ENCODE measurements around the gene WDR1.
A peak's percentile ranks its signal among the peaks of the same experiment; 100 is the strongest.

The WDR1 gene

DNA sequence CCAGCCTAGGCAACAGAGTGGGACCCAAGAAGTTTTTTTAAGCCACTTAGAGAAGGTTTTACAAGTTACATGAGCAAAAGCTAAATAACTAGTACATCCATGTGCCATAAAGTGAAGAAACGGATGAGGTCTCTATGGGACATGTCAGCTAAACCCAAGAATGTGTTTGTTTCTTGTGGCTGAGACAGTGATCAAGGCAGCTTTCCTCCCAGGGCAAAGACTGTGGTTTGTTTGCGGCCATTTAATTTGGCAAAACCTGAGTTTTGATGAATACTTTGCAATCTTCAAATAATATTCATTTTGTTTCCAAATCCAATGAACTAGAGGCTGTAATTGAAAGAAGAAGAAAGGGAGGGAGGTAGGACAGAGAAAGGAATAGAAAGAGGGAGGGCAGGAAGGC, 50.4 kb downstream of the WDR1 start:
- no peak for DNase-seq (ENCODE audit: low read depth)

DNA sequence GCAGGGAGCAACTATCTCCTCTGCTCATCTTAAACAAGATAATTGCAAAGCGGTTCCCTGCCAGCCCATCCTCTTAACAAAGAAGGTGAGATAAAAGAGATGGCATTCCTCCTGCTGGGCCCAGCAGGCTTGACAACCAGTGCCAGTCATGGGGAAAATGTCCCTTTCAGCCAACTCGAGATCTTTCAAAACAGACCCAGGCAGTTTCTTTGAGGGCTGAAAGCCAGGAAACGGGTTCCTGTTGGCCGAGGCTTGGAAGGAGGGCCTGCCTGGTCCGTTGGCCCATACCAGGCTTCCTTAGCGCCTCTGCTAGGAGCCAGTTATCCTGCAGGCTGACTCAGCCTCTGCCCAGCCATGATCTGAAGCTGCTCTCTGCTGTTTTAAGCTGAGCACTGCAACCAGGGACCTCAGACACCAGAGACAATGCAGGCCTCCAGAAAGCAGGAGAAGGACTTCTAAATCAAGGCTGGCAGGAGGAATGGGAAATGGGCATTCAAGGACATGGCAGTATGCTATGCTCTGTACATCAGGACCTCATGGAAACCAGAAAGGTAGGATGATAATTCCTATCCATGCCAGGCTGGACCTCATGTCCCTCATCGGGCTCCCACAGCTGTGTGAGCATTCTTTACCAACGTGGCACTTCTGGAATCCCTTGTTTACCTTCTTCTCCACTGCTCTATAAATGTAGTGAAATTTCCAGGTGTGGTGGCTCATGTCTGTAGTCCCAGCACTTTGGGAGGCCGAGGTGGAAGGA, 52.9 kb downstream of the WDR1 start:
- peak; percentile 41 for DNase-seq (ENCODE audit: low read depth)

DNA sequence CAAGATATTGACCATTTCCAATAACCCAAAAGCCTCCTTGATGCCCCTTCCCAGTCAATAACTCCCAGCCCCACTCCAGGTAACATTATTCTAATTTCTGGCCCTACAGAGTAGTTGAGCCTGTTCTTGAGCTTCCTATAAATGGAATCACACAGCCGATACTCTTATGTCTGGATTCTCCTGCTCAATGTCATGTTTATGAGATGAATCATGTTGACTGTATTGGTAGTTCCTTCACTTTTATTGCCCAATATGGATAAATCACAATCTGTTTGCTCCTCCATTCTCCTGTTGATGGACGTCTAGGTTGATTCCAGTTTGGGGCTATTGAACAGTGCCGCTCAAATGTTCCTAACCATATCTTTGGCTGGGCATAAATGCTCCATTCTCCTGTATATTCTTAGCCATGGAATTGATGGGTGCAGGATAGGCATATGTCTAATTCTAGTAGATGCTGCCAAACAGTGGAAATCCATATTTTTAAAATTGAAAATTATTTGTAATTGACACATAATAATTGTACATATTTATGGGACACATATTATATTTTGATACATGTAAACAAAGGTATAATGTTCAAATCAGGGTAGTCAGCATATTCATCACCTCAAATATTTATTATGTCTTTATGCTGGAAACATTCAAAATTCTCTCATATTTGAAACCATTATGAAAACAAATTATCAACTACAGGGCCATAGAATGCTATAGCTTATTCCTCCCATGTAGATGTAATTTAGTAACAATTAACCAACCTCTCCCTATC, 54.8 kb downstream of the WDR1 start:
- peak; percentile 38 for DNase-seq (ENCODE audit: low read depth)

GRCh38 chr4:10058371-10058770, 58.2 kb downstream of the WDR1 start:
- no peak for DNase-seq (ENCODE audit: low read depth)

DNA sequence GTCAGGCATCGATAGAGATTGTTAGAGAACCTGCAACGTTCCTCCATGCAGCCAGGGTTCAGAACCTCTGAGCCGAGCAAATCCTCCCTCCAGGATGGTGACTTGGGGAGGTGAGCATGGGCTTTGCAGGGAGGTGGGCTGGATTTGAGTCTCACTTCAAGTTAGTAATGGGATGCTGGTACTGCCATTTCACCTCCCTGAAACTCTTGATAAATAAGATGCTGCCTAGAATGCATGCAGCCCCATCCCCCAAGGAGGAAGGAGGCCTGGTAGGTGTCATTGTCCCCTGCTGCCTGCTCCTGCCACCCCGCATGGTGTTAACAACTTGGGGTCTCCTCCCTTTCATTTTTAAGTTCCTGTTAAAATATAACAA, 59.6 kb downstream of the WDR1 start:
- DNase-seq (ENCODE audit: low read depth): no peak

DNA sequence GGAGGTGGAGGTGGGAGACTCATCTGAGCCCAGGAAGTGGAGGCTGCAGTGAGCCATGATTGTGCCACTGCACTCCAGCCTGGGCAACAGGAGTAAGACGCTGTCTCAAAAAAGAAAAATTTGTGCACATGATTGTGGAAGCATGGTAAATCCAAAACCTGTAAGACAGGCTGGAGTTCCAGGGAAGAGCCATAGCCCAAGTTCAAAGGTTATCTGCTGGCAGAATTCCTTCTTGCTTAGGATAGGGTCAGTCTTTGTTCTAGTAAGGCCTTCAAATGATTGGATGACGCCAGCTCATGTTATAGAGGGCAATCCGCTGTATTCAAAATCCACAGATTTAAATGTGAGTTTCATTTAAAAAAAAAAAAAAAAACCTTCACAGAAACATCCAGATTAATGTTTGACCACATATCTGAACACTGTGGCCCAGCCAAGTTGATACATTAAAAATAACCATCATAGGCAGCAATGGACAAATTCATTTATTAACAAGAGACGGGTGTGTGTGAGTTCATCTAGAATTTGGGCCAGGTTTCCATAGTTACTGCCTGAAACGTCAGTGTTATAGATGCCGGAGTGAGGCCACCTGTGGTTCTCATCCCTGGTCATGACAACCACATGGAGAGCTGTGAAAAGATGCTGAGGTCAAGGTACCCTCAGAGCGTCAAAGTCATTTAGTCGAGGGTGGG, 60.1 kb downstream of the WDR1 start:
- DNase-seq (ENCODE audit: low read depth): no peak

GRCh38 chr4:10055871-10056270, 60.7 kb downstream of the WDR1 start:
- DNase-seq (ENCODE audit: low read depth): no peak

DNA sequence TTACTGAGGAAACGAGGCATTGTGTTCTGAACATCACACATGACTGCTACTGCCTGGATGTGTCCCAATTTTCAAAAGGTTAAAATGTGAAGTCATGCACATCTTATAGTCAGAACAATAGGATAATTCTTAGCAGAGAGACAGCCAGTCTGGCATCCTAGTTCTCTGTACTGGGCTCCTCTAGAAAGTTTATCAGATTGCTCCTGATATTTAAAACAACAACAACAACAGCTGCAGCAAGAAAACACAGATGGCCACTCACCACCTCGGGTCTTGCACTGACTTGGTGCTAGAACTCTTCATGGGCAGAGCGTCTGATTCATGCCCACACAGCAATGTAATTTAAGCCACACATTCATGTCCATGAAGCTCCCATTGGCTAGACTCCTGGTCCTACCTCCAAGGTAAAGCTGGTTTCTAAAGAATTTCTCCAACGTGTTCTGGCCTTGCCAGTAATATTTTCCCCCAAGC, 62.0 kb downstream of the WDR1 start:
- DNase-seq (ENCODE audit: low read depth): no peak

DNA sequence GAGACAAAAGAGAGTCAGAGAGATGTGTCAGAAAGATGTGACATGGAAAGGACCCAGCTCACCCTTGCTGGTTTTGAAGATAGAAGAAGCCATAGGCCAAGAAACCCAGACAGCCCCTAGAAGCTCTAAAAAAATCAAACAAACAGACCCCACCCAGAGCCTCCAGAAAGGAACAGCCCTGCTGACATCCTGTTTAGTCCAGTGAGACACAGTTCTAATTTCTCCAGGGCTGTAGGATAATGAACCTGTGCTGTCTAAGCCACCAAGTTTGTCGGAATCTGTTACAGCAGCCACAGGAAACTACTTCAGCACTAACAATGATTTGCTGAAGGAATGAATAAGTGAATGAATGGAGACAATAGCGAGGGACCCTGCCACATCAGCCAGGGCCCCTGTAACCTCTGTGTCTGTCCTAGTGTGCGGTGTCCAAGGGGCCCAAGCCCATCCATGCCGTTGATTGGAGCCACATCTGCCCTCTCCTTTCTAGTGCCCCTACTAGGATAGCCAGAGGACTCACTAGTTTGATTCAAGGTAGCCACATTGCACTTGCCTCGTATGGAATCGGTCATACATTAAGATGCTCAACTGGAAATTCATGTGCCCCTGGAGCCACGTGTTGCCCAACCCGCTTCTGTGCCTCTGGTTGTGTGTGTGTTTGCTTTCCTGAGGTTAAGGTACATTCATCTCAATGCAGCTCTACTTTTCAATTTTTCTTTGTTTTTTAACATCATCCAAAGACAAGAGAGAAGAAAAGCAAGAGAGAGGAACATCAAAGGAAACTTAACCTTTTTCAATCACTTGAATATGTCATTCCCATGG, 62.8 kb downstream of the WDR1 start:
- no peak for DNase-seq (ENCODE audit: low read depth)

DNA sequence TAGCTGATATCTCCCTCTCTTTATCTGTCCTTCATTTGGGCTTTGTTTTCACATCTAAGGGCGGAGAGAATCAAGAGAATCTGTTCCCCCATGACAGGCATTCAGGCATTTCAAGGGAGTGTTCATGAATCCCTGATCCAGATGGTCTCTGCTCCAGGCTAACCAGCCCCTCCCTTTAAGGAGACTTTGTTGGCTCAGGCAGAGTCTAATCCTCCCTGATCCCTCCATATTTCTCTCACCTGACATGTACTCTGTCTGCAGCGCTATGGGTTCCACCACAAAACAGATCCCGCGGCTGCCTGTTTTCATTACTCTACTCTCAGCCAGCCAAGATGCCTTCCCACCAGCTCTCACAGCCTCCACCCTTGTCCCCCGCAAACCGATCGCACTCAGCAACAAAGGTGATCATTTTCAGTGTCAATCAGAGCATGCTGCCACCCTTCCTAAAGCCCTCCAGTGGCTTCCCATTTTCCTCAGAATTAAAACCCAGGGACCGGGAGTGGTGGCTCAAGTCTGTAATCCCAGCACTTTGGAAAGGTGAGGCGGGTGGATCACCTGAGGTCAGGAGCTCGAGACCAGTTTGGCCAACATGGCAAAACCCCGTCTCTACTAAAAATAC, 65.0 kb downstream of the WDR1 start:
- DNase-seq (ENCODE audit: low read depth): no peak

DNA sequence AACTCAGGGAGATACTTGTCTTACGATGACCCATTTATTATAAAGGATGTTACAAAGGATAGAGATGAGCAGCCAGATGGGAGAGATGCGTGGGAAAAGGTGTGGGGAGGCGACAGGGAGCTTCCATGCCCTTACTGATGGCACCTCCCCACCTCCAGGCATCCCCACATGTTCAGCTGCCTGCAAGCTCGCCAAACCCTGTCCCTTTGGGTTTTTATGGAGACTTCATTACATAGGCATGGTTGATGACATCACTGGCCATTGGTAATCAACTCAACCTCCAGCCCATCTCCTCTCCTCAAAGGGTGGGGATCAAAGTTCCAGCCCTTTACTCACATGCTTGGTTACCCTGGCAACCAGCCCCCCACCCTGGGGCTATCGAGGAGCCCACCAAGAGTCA, 65.9 kb downstream of the WDR1 start:
- DNase-seq (ENCODE audit: low read depth): no peak

GRCh38 chr4:10050261-10050661, 66.3 kb downstream of the WDR1 start:
- no peak for DNase-seq (ENCODE audit: low read depth)

- no peak for DNase-seq (ENCODE audit: low read depth)
Measured at GRCh38 chr4:10048941-10049697, 67.5 kb downstream of the WDR1 start.

DNA sequence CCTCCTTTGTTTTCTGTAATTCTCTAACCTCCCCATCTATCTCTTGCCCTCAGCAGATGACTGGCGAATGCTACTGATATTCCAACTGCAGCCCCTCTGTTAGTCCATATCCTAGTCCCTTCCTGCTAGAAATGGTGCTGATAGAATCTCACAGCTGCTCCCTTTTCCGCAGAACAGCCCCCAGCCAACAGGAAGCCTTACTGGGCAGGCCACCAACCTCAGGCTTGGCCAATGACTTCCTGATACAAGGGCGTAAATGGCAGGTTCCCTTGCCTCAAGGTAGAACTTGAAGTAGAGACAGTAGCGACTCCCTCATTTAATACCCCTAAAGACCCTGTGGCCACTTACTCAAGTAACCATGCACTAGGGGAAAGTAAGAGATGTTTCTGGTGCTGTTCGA, 68.6 kb downstream of the WDR1 start:
- no peak for DNase-seq (ENCODE audit: low read depth)

DNA sequence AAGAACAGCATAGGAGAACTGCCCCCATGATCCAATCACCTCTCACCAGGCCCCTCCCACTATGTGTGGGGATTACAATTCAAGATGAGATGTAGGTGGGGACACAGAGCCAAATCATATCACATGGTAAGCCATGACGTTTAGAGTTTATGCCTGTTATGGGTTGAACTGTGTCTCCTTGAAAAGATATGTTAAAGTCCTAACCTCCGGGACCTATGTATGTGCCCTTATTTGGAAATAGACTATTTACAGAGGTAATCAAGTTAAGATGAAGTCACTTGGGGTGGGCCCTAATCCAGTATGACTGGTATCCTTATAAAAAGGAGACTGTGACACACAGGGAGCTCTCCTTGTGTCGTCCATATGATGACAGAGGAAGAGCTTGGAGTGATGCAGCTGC, 70.1 kb downstream of the WDR1 start:
- no peak for DNase-seq (ENCODE audit: low read depth)

DNA sequence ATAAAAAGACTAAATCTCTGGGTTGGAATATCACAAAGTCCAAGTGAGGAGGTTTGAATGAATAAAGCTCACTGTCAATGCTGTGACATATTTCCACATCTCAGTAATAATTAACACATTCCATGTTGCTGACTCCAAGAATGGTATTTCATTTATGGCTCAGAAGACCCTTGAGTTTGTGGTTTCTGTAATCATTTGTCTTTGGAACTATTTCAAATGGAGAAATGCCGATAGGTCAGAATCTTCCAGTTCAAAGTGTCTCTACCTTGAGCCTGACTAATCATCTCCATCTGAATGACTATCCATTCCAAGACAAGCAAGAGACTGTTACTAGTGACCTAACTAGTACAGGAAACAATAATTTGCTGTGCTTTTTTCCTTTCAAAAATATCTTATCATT, 71.1 kb downstream of the WDR1 start:
- DNase-seq (ENCODE audit: low read depth): peak; percentile 28

DNA sequence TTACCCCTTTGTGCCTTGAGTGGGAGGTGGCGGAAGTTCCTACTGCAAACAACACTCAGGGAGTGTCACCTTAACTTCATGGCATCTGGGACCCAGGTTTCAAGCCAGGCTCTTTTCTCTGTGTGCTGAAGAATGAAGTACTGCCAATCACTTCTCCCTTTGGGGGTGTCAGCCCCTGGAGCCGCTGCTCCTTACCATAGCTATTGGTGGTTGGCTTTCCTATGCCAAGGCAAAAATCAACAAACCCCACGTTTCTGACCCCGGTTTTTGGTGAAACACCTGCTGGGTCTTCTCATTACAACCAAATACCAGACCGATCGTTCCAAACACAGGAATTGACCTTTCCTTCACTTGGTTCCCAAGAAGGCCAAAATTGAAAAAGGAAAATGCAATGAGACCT, 75.6 kb downstream of the WDR1 start:
- no peak for DNase-seq (ENCODE audit: low read depth)

DNA sequence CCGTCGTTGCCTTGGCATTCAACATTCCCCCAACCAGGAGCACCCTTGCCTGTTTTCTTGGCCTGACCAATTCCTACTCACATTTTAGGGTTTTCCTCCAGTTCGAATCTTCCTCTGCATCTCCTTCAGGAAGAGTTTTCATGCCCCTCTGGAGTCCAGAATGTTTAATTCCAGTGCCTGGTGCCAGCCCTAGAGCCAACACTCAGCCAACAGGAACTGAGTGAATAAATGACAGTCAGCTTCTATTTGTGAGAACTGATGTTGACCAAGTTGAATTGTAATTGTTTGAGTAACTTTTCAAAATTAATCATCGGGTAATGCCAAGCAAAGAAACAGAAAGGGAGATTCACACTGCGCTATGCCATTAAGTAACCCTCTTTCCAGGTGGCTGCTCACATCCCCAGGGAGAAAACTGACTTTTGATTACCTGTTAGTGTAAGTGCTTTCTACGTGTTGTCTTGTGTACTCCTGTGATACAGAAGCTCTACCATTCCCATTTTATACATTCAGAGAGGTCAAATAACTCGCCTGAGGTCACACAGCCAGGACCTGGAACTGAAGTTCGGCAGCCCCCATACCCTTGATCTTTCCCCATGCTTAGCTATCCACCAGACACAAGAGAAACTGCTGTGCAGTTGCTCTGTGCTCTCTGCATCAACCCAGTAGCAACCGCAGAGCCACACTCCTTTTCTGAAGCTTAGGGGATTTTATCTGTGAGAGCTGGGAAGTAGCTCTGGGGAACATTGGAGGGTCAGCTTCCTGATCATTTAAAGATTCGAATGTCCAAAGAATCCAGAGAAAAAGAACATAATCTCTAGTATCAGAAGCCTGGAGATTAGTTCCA, 76.3 kb downstream of the WDR1 start:
- DNase-seq (ENCODE audit: low read depth): no peak

DNA sequence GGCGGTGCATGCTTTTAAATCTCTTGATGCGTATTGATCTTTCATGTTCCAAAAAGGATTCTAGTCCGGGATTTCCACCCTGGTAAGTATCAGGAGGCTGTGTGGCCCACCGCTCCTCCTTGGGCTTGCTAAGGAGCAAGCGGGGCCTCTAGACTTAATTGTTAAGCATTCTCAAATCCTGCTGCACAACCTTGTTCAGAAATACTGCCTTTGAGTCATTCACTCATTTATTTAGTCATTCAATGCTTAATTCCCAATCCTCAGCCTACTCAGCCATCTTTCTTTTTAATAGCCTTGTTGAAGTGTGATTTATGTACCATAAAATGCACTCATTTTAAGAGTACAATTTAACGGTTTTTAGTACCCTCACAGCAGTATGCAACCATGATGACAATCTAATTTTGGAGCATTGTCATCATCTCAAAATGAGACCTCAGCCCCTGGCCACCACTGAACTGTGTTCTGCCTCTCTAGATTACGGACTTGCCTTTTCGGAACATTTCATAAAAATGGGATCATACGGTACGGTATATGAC, 79.7 kb downstream of the WDR1 start:
- no peak for DNase-seq (ENCODE audit: low read depth)

DNA sequence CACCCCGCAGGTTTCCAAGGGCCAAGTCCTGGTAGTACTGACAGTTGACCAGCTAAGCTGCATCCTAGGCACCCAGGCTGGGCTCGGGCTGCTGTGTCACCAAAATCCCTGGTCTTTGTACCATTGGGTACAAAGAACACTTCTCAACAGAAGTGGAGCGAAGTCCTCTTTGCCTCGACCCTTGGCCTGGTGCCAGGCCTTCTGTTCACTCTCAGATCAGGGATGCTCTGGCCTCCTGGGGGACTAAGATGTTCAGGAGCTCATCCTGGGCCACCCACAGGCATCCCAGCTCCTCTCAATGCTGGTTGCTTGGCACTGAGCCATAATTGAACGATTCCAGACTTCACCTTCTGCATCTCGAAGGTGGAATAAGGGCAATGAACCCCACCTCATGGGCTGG, 81.5 kb downstream of the WDR1 start:
- DNase-seq (ENCODE audit: low read depth): no peak

Measured in ELR (cell line).